CD14-positive monocyte (primary cell): Measurements from ENCODE around the gene DLG4. TPM values are rescaled to one million over a fixed set of nuclear protein-coding genes. Genes with fewer than 3 reads are reported as not detected.

Source experiments
- DNase-seq, 3 donors: peaks; one replicate each; pipeline ENCODE4 v3.0.0-alpha.2; 2011 to 2022
- H2AFZ ChIP-seq: 2 replicates; pipeline ENCODE4 v1.6.0; 2012; ENCODE audit warnings: mild to moderate bottlenecking, low read depth, low read length, inconsistent platforms; ENCODE audit not compliant: insufficient read depth, poor library complexity, severe bottlenecking
- H3K27ac ChIP-seq, 2 donors: 1 replicate in 1 of 2; 2 replicates in 1 of 2; pipeline ENCODE4 v1.5.1; 2012 to 2013; ENCODE audit warnings: low read length in 2 of 2, control low read depth in 1 of 2, inconsistent platforms in 1 of 2, low read depth in 1 of 2, mild to moderate bottlenecking in 1 of 2
- H3K27me3 ChIP-seq, 2 donors: one replicate each; pipeline versions ENCODE4 v1.6.0 to v1.6.1; 2011 to 2013; ENCODE audit warnings: low read length in 2 of 2; ENCODE audit not compliant: control insufficient read depth in 2 of 2, insufficient read depth in 2 of 2
- H3K36me3 ChIP-seq, 2 donors: replicated peaks in 1 of 2; 1 replicate in 1 of 2; 2 replicates in 1 of 2; pipeline versions ENCODE4 v1.5.1 to v1.6.1; 2012 to 2013; ENCODE audit warnings: low read length in 2 of 2, control low read depth in 1 of 2, inconsistent platforms in 1 of 2, mild to moderate bottlenecking in 1 of 2; ENCODE audit not compliant: insufficient read depth in 2 of 2, control insufficient read depth in 1 of 2
- H3K4me1 ChIP-seq, 2 donors: 1 replicate in 1 of 2; 2 replicates in 1 of 2; pipeline versions ENCODE4 v1.5.1 to v1.6.1; 2012 to 2013; ENCODE audit warnings: low read length in 2 of 2, control low read depth in 1 of 2, inconsistent platforms in 1 of 2, mild to moderate bottlenecking in 1 of 2, moderate library complexity in 1 of 2; ENCODE audit not compliant: insufficient read depth in 2 of 2, control insufficient read depth in 1 of 2
- H3K4me2 ChIP-seq: replicated peaks from 2 replicates; pipeline ENCODE3; 2012; ENCODE audit warnings: low read length, moderate library complexity, mild to moderate bottlenecking; ENCODE audit not compliant: poor library complexity, severe bottlenecking; ENCODE audit errors: extremely low read depth
- H3K4me3 ChIP-seq, 3 experiments: fragments of 200-600 bp in 1 of 3; sonication (generic) in 1 of 3; replicated peaks in 1 of 3; 1 replicate in 2 of 3; 2 replicates in 1 of 3; pipeline ENCODE4 v1.5.1; 2011 to 2013; ENCODE audit warnings: low read length in 3 of 3, mild to moderate bottlenecking in 3 of 3, control low read depth in 2 of 3, low read depth in 2 of 3, inconsistent platforms in 1 of 3, moderate library complexity in 1 of 3
- H3K79me2 ChIP-seq: 2 replicates; pipeline ENCODE4 v1.6.0; 2012; ENCODE audit warnings: mild to moderate bottlenecking, control low read depth, inconsistent platforms, low read length, moderate library complexity; ENCODE audit not compliant: insufficient read depth
- H3K9ac ChIP-seq: 2 replicates; pipeline ENCODE4 v1.6.0; 2017; ENCODE audit warnings: low read length, mild to moderate bottlenecking; ENCODE audit not compliant: insufficient read depth, poor library complexity, severe bottlenecking
- H3K9me3 ChIP-seq, 2 donors: replicated peaks in 1 of 2; 1 replicate in 1 of 2; 2 replicates in 1 of 2; pipeline versions ENCODE4 v1.5.1 to v1.6.1; 2012 to 2013; ENCODE audit warnings: low read length in 2 of 2, control low read depth in 1 of 2; ENCODE audit not compliant: control insufficient read depth in 1 of 2, insufficient read depth in 1 of 2
- H4K20me1 ChIP-seq: 2 replicates; pipeline ENCODE4 v1.6.0; 2012; ENCODE audit warnings: mild to moderate bottlenecking, low read length, control low read depth, moderate library complexity; ENCODE audit not compliant: insufficient read depth
- H3K27ac Mint-ChIP-seq, 7 donors: one replicate each; pipeline ENCODE4 v1.8.0; 2020; ENCODE audit warnings: mild to moderate bottlenecking in 7 of 7, mixed read lengths in 7 of 7, moderate library complexity in 6 of 7, inconsistent platforms in 2 of 7
- H3K27me3 Mint-ChIP-seq, 3 donors: one replicate each; pipeline ENCODE4 v1.8.0; 2021 to 2022; ENCODE audit warnings: low read depth in 3 of 3, mild to moderate bottlenecking in 3 of 3, mixed read lengths in 3 of 3, moderate library complexity in 3 of 3, inconsistent platforms in 1 of 3
- H3K36me3 Mint-ChIP-seq, 2 donors: one replicate each; pipeline ENCODE4 v1.8.0; 2020; ENCODE audit warnings: mixed read lengths in 2 of 2, inconsistent platforms in 1 of 2, mild to moderate bottlenecking in 1 of 2
- H3K4me1 Mint-ChIP-seq: one replicate; pipeline ENCODE4 v1.8.0; 2020; ENCODE audit warnings: mild to moderate bottlenecking, mixed read lengths
- H3K4me3 Mint-ChIP-seq, 2 donors: one replicate each; pipeline ENCODE4 v1.8.0; 2020; ENCODE audit warnings: mild to moderate bottlenecking in 2 of 2, mixed read lengths in 2 of 2, moderate library complexity in 1 of 2
- H3K9me3 Mint-ChIP-seq, 7 donors: one replicate each; pipeline ENCODE4 v1.8.0; 2020 to 2022; ENCODE audit warnings: mixed read lengths in 7 of 7, mild to moderate bottlenecking in 6 of 7, moderate library complexity in 6 of 7, inconsistent platforms in 2 of 7
- WGBS: methylation state at CpG from one replicate; pipeline ENCODE4 v1.1.5; 2013; ENCODE audit warnings: missing lambda C conversion rate; ENCODE audit not compliant: insufficient coverage; 5-methylcytosine and 5-hydroxymethylcytosine counted together
- intact Hi-C, 2 donors: fragments of 100-400 bp; cut with micrococcal nuclease; formaldehyde crosslinking; loops; one replicate each; pipeline versions ENCODE4 v1.15.0 to v1.15.1; 2023
- polyA plus RNA-seq, 3 donors: library from polyadenylated mRNA; depleted of rRNA in 1 of 3; unstranded in 2 of 3; stranded (reverse) in 1 of 3; fragments of 300-500 nt in 2 of 3; fragments of >200 nt in 1 of 3; fragmentation: Illumina TruSeq in 2 of 3; gene quantifications; 1 replicate in 2 of 3; 2 replicates in 1 of 3; pipeline ENCODE4 v1.2.3, GENCODE V29; 2012 to 2021
- TF ChIP-seq, protein P1 (sequence below): fragments of 200-600 bp; IDR thresholded peaks from one replicate; pipeline ENCODE4 v1.8.0; 2022; ENCODE audit warnings: antibody characterized with exemption, mild to moderate bottlenecking

Gene DLG4
- polyA plus RNA-seq, 3 donors: 0.37 to 42.6 (median 0.39) TPM

DNA sequence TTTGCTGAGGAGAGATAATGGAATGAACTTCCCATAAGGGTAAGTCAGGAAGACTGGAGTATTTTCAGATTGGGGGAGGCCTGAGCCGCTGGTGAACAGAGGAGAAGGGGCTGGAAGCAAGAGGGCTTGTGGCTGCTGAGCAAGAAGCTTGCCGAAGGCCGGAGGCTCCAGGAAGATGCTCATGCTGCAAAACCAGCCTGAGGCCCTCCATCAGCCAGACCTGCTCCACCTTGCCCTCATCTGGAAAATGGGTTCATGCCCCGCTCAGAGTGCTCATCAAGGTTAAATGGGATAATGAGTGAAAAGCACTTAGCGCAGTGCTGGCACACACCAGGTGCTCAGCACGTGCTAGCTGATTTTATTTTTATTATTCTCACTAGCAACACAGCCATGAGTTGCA lies 35.0 kb downstream of the DLG4 start:
- peaks cover 0 to 2% (median 0%) of the 10 kb centered on the region in 7 donors for H3K9me3 Mint-ChIP-seq
- no peaks in the 10 kb centered on the region for H3K79me2 ChIP-seq
- no peaks in the 10 kb centered on the region for H3K9me3 ChIP-seq
- peak overlapping the region in 1 of 7 donors; percentile 31 for H3K27ac Mint-ChIP-seq
- H3K27ac ChIP-seq: no peak overlapping the region
- H3K4me2 ChIP-seq: no peak overlapping the region
- peaks cover 20% of the 10 kb centered on the region for H3K4me1 Mint-ChIP-seq
- H2AFZ ChIP-seq: no peak overlapping the region
- intact Hi-C loops: no loop called here
- no peak overlapping the region for H3K4me3 ChIP-seq
- WGBS: 100% methylated on average over 1 of the region's 6 CpGs
- DNase-seq: no peak
- no peaks in the 10 kb centered on the region for H3K36me3 ChIP-seq
- peaks cover 0 to 4% (median 0%) of the 10 kb centered on the region in 3 donors for H3K27me3 Mint-ChIP-seq
- H3K4me3 Mint-ChIP-seq: no peak overlapping the region
- no peaks in the 10 kb centered on the region for H3K27me3 ChIP-seq
- H3K9ac ChIP-seq: no peak overlapping the region
- peaks cover 12 to 13% of the 10 kb centered on the region in 2 donors for H3K4me1 ChIP-seq
- H4K20me1 ChIP-seq: no peaks in the 10 kb centered on the region
- H3K36me3 Mint-ChIP-seq: peaks cover 9 to 11% of the 10 kb centered on the region in 2 donors
- TF ChIP-seq, protein P1, sequence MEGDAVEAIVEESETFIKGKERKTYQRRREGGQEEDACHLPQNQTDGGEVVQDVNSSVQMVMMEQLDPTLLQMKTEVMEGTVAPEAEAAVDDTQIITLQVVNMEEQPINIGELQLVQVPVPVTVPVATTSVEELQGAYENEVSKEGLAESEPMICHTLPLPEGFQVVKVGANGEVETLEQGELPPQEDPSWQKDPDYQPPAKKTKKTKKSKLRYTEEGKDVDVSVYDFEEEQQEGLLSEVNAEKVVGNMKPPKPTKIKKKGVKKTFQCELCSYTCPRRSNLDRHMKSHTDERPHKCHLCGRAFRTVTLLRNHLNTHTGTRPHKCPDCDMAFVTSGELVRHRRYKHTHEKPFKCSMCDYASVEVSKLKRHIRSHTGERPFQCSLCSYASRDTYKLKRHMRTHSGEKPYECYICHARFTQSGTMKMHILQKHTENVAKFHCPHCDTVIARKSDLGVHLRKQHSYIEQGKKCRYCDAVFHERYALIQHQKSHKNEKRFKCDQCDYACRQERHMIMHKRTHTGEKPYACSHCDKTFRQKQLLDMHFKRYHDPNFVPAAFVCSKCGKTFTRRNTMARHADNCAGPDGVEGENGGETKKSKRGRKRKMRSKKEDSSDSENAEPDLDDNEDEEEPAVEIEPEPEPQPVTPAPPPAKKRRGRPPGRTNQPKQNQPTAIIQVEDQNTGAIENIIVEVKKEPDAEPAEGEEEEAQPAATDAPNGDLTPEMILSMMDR: no peak

DNA sequence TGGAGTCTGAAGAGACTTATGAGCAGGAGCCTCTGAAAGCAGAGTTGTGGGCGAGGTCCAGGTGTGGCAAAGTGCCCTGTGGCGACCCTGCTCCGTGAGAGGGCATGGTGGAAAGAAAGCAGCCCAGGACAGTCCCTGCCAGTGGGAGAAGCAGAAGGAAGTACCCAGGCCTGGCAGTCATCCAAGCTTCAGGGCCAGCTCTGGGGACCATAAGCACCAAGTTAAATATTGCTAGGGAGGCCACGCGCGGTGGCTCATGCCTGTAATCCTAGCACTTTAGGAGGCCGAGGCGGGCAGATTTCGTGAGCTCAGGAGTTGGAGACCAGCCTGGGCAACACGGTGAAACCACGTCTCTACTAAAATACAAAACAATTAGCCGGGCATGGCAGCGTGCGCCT lies 35.5 kb downstream of the DLG4 start:
- TF ChIP-seq, protein P1: no peak
- Histone ChIP-seq H4K20me1 (no peaks in the 10 kb centered on the region), H3K9ac (no peak overlapping the region), H3K27me3 (no peaks in the 10 kb centered on the region), H3K36me3 (no peaks in the 10 kb centered on the region), H2AFZ (no peak overlapping the region), H3K4me1 (peaks cover 12 to 13% of the 10 kb centered on the region in 2 donors), H3K4me2 (no peak overlapping the region), H3K79me2 (no peaks in the 10 kb centered on the region), H3K4me3 (no peak overlapping the region), H3K27ac (no peak overlapping the region), H3K9me3 (no peaks in the 10 kb centered on the region)
- Mint-ChIP-seq H3K9me3 (peaks cover 0 to 2% (median 0%) of the 10 kb centered on the region in 7 donors), H3K4me3 (no peak overlapping the region), H3K27me3 (peaks cover 2 to 4% (median 4%) of the 10 kb centered on the region in 3 donors), H3K36me3 (peaks cover 5 to 6% of the 10 kb centered on the region in 2 donors), H3K4me1 (peaks cover 22% of the 10 kb centered on the region), H3K27ac (peak overlapping the region in 3 of 7 donors; percentile 30 to 58 (median 54))
- 2% methylated on average over 3 of the region's 14 CpGs for WGBS
- peak; percentile 36 to 54 (median 52) for DNase-seq
- intact Hi-C loops: no loop called here
